GM21737 (cell line): ENCODE results near the gene SLC12A4.
"Not testable (repeated sequence)": the region's sequence is repeated elsewhere in the genome, so short reads cannot be mapped to it uniquely, and the experiment has no call there.

Experiments
- ATAC-seq: cut with Tn5 transposase; IDR thresholded peaks from one replicate; pipeline ENCODE4 v1.9.1; 2021; ENCODE audit warnings: mild to moderate bottlenecking, moderate library complexity; ENCODE audit not compliant: unreplicated experiment

The SLC12A4 gene

DNA sequence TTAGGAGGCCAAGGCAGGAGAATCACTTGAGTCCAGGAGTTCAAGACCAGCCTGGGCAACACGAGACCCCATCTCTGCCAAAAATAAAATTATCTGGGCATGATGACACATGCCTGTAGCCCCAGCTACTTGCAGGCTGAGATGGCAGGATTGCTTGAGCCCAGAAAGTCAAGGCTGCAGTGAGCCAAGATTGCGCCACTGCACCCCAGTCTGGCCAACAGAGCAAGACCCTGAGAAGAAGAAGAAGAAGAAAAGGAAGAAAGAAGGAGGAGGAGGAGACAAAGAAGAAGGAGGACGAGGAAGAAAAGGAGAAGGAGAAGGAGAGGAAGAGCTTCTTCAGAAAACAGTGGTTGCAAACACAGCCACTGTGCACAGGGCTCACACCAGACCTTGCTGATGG, 20.2 kb upstream of the SLC12A4 start:
- ATAC-seq, result no peak

DNA sequence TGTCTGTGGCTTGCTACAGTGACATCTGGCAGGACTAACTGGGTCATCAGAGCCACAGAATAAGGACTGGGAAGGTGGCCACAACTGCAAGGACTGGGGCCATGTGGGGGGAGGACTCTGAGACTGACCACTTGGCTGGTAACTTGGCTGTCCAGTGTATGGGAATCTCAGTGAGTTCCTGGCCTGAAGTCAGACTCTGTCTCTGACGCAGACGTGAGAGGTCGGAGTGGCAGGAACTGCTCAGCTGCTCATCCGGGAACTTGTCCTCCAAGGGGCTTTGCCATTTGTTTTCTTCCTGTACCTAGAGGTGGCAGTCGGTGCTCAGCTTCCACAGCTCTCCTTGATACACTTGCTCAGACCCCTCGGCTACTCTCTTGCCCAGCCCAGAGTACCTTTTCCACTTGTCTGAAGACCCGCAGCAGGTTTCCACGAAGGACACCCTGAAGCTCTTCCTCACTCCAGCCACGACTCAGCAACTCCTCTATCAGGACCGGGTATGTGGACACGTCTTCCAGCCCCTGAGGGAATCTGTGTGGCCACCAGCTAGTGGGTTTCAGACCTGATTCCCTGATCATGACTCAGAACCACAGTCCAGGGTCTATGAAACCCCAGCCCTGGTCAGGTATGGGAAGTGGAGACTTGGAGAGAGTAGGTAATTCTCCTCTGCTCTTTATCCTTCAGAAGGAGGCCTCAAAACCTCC, 19.2 kb upstream of the SLC12A4 start:
- ATAC-seq, result no peak

DNA sequence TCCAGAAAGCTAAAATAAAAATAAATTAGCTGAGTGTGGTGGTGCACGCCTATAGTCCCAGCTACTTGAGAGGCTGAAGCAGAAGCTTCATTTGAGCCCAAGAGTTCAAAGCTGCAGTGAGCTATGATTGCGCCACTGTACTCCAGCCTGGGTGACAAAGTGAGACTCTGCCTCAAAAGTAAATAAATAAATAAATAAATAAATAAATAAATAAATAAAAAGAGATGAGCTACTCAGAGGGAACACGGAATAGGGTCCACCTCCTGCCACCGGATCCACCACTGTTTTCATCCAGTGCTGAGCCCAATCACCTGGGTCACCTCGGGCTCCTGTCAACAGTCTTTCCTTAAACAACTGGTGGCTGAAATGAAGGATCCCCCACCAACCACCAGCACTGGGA, 18.5 kb upstream of the SLC12A4 start:
- no peak for ATAC-seq

DNA sequence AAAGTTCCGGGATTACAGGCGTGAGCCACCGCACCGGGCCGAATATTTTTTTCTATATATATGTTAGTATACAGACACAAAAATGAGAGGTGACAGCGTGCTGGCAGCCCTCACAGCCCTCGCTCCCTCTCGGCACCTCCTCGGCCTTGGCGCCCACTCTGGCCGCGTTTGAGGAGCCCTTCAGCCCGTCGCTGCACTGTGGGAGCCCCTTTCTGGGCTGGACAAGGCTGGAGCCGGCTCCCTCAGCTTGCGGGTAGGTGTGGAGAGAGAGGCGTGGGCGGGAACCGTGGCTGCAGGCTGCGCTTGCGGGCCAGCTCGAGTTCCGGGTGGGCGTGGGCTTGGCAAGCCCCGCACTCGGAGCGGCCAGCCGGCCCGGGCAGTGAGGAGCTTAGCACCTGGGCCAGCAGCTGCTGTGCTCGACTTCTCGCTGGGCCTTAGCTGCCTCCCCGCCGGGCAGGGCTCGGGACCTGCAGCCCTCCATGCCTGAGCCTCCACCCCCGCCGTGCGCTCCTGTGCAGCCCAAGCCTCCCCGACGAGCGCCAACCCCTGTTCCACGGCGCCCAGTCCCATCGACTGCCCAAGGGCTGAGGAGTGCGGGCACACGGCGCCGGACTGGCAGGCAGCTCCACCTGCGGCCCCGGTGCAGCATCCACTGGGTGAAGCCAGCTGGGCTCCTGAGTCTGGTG, 13.7 kb upstream of the SLC12A4 start:
- no peak for ATAC-seq

DNA sequence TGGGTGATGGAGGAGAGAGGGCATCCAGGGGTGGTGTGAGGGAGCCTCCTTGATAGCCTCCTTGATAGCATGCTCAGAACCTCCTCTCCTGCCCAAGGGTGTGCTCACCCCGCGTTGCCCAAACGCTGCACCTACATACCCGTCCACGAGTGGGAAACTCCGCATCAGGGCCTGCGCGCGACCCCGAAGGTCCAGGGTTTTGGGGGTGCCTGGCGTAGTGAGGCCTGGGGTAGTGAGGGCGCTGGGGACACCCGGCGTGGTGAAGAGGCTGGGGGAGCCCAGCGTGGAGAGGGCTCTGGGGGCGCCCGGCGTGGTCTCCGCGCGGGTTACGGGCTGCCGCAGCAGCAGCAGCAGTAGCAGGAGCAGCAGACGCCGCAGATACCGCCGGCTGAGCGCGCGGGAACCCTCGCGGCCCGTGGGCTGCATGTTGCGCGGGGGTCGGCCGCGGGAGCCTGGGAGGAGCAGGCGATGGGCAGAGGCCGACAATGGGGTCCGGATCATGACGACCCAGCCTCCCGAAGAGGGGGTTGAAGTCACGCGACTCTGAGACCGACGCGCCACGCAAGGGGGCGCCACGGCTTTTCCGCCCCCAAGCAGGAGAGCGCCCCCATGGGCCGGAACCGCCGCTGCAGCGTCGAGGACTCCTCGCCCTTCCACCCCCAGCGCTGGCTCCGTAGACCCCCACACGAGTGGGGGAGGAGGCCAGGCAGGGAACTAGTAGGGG, 11.7 kb upstream of the SLC12A4 start, which contains the start of gene DPEP3:
DPEP3 (minus strand) TSS at position 545 of the 724 bp plus-strand sequence; CDS start at position 426, 119 bp downstream.
- ATAC-seq, result no peak

DNA sequence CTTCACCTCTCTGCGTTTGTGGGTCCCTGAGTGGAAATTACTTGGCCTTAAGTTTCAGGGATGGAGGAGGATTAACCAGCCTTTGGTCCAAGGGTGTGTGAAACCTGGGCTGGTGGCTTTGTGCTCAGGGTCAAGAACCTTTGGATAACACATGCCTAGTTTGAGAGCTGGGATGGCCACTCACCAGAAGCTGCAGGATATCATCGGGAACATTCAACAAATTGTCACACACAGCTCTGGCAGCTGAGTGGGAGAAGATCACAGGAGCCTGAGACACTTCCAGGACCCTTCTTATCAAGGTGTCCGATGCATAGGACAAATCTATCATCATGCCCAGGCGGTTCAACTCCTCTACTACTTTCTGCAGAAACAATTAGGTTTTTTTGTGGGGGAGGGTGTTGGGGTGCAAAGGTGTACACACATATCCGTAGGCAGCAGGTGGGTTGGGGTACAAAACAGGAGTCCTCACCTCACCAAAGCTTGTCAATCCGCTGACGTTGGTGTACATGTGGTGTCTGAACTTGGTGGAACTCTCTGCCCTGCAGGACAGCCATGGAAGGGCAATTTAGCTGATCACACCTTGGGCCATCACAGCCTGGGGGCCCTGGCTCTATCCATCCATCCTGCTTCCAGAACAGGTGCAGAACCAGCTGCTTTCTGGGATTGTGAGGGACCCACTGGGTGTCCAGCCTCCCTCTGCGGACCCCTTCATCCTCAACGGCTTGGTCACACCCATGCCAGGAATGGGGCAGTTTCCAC, 9.2 kb upstream of the SLC12A4 start:
- no peak for ATAC-seq

DNA sequence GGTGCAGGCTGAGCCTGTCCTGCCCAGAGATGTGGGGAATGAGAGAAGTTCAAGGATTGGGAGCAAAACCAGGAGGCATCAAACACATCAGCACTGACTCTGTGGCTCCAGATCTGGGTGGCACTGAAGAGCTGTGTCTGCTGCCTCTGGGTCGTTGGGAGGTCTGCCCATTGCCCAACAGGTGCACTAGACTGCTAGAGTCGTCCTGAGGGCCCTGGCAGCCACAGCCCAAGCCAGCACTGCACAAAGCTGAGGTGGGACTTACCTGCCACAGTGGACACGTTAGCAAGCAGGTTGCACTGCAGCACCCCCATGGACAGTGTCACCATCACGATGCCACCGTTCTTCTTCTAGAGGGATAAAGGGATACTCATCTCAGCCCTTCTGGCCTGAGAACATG, 8.6 kb upstream of the SLC12A4 start:
- ATAC-seq, result no peak

DNA sequence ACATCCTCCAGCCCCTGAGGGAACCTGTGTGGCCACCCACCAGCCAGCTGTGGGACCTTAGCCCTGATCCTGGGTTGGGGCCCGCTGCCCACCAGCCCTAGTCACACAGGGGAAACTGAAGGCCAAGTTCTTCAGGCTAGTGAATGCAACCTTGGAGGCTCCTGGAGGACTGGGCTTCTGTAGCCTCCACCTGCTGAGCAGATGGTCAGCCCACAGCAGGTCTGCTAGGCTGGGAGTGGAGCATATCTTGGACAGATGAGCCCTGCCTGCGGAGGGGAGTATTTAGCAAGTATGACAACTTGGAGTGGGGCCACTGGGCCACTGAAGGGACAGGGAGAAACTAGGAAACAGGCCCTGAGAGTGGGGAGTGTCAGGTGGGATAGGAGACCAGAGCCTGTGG, 7.8 kb upstream of the SLC12A4 start:
- no peak for ATAC-seq

DNA sequence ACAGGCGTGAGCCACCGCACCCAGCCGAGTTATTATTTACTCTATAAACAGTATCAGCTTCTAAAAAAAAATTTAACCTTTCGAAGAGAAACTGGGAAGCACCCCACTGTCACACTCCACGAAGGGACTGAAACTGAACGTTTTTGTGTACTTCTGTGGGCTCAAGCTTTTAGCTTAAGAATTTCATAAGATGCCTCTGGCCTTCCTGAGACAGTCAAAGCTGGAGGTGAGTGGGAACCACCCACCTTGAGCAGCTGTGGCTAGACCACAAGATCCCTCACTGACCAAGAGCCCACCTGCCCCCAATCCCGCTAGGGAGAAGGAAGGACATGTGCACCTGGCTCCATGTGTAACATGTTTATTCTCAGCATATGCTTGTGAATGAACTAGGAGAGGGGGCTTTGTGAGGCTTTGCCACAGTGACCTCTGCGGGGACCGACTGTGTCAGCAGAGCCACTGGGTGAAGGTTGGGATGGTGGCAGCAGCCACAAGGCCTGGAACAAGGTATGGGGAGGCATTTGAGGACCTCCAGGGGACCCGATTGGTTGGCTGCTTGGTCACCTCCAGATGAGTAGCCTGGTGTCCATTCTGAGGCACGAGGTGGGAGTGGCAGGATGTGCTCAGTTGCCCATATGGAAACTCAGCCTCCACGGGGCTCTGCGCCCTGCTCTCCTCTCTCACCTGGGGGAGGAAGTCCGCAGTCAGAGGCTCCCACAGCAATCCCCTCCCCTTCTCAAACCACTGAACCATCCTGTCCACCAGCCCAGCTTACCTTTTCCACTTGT, 7.1 kb upstream of the SLC12A4 start:
- no peak for ATAC-seq

DNA sequence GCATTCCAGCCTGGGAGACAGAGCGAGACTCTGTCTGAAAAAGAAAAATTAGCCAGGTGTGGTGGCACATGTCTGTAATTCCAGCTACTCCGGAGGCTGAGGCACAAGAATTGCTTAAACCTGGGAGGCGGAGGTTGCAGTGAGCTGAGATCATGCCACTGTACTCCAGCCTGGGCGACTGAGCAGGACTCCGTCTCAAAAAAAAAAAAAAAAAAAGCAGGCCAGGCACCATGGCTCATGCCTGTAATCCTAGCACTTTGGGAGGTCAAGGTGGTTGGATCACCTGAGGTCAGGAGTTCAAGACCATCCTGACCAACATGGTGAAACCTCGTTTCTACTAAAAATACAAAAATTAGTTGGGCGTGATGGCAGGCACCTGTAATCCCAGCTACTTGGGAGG, 3.8 kb upstream of the SLC12A4 start:
- not testable (repeated sequence) for ATAC-seq

DNA sequence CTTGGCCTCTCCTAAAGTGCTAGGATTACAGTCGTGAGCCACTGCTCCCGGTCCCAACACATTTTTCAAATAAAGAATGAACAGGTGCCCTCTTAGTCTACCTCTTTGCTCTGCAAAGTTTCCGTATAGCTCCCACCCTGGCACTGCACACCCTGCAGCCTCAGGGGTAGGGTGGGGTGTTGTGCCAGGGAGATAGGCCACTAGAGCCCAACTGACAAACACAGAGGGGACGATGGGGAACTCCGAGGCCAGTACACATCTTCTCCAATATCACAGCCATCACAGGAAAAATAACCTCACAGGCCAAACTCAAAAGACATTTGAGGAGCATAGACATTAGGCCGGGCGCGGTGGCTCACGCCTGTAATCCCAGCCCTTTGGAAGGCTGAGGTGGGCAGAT, 2.7 kb upstream of the SLC12A4 start:
- no peak for ATAC-seq

DNA sequence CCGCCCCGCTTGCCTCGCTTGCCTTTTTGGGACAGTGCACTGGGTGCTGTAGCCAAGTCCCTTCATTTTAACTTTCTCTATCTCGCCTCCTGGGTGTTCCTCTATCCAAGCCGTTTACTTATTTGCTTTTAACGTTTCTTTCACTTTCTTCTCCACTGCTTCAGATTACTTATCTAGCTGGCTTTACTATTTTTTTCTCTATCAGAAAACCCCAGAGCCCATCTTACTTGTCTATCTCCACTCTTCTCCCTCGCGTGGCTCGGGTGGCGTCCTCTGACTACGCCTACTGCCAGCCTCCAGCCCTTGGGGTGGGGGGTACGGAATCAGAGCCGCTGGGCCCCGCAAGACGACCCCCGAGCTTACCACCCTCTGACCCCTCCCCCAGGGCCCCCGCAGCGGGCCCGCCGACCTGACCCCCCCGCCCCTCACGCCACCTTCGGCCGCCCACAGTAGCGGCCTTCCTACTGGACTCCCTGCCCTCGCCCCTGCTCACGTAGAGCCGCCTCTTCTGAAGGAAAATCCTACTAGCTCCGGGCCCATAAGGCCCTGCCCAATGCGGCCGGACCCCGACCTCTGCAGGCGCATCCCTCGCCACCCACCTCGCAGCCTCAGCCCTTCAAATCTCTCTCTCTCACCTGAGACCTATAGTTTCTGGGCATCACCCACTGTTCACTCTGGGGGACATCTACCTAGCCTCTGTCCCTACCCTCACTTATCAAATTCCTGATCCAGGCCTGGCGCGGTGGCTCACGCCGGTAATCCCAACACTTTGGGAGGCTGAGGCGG, 1.0 kb upstream of the SLC12A4 start:
- no peak for ATAC-seq

DNA sequence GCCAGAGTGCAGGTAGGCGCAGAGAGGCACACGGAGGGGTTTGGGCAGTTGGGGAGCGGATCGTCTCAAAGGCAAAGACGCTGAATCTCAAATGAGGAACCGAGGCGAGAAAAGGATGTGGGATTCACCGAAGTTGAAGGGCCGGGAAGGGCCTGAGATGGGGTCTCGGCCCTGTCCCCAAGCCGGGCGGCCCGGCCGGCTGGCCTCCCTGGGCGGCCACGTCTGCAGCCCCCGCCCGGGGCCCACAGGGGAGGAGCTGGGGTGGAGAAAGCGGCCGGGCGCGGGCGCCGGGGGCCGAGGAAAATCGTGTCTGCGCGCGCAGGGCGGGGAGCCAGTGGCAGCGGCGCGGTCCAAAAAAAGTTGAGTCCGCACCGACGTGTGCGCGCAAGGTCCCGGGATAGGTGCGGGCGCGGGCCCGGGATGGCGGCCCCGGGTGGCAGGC, 458 bp downstream of the SLC12A4 start:
- ATAC-seq, result no peak

DNA sequence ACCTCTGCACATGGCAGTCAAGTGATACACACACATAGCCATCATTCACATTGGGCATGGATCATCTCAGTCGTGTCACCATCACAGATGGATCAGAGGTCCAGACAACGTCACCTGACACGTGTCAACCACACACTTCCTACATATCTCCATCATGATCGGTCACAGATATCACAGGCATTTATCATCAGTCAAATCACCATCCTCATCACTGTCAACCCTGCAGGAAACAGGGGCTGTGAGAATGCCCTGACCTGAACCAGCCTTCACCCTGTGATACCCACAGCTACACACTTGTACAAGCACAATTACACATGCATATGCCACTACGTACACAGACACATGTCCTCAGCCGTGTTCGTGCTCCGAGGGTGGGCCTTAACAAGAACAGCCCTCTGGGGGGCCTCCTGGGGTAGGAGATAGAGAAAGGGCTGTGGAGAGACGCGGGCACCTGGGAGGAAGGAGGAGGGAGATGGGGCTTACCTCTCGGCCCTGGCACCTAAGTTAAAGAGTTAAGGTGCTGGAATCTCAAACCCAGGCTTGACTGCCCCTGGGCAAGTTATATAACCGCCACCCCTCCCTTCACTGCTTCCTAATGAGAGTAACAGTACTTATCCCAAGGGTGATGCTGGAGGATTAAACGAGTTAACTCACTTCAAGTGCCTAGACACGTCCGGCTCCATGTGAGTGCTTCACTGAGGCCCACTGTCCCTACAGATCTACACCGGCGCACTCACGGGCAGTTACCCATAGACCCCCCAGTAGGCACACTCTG, 1.1 kb downstream of the SLC12A4 start:
- ATAC-seq, result peak; percentile 10

DNA sequence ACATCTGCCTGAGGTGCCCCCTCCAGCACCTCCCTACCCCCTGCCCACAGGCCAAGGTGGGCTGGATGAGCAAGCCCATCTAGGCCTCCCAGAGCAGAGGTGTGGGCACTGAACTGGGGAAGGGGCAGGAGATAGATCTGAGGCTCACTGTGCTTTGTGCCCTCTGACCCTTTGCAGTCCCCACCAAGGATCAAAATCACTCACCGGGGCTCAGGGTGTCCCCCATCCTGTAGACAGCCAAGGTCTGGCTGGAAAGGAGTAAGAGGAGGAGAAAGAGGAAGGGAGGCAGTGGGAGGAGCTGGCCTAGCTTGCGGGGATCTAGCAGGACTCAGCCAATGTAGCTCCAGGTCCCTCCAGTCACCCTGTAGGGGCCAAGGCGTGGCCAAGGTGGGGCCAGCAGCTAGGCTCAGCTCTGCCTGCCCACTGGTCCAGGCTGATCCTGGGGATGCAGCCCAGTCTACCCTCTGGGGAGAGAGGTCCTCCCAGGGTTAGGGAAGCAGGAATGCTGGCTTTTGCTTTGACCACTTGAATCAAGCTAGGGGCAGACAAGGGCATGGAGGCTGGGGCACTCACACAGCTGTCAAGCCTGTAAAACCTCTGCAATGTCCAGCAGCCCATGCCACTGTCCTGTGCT, 1.8 kb downstream of the SLC12A4 start:
- no peak for ATAC-seq

DNA sequence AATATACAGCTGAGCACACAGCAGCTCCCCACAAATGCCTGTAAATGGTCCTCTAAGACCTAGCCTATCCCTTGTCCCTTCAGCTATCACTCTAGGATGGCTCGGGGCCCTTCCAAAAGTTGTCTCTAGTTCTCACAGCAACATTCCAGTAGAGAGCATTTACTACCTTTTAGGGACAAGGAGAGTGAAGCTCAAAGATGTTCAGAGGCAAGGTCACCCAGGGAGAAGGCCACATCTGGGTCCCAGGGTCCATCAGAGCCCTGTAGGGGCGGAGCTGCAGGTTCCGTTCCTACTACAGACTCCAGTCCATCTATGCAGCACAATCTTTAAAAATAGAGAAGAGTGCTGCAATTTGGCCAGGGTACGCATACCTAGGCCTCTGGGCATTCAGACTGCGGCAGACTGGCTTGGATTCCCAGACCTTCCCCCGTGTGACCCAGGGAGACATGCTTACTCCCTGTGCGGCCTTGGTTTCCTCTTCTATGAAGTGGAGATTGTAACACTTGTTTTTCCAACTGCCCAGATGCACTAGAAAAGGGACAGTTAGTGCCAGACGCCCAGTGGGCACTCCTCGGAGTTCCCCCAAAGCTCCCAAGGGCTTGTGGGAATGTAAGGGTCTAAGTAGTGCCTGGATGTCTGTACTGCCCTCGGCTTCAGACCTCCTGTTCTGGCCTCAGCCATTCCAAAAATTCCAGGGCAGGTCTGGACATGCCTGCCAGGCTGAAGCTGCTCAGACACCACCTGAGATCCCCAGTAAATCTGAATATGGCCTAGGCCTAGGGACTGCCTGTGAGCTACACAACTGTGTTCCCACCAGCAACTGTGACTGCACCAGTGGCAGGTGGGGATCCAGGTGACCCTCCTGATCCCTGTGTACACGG, 2.5 kb downstream of the SLC12A4 start:
- no peak for ATAC-seq

DNA sequence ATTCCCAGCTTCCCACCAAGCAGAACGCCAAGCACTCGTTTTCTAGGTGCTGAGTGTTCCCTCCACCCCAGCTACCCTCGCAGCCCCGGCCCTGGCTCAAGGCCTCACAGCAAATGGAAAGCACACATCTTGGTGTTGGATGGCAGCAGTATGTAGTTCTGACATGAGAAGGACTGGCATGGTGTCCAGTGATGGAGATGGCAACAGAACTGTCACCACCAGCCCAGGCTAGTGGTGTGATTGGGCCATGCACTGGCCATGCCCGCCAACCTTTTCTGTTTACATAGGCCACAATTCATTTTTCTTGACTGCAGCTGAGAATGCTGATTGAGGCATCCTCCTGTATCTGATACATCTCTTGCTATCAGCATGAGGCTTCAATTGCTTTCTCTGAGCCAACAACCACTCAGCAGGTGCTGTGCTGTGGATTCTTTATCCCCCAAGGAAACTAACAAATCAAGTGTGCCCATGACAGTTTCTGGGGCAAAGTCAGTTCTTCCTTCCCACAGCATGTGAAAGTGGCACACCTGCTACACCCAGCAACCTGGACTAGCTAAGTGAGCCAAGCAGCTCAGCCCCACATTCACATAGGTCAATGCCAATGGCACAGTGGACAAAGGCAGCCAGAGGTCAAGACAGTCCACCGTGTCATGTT, 3.8 kb downstream of the SLC12A4 start:
- ATAC-seq, result no peak
